ENCODE results near the gene OR2A42.

DNA sequence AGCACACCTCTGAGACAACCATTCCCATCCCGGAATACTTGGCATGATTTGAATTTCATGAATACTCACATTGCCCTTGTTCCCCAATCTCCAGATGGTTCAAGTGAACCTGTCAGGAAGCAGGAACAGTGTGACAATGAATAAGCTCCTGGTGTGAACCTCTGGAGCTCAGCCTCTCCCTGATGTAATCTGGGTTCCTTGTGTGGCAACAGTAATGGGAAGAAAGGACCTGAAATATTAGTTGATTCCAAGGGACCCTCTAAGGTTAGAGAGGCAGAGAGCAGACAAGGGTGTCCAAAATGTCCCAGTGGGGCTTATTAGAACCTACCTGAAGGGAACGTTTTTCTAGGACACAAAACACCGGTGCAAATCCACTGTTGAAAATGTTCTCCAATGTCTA is 16.7 kb upstream of the OR2A42 start:
- TF ChIP-seq, protein P1, sequence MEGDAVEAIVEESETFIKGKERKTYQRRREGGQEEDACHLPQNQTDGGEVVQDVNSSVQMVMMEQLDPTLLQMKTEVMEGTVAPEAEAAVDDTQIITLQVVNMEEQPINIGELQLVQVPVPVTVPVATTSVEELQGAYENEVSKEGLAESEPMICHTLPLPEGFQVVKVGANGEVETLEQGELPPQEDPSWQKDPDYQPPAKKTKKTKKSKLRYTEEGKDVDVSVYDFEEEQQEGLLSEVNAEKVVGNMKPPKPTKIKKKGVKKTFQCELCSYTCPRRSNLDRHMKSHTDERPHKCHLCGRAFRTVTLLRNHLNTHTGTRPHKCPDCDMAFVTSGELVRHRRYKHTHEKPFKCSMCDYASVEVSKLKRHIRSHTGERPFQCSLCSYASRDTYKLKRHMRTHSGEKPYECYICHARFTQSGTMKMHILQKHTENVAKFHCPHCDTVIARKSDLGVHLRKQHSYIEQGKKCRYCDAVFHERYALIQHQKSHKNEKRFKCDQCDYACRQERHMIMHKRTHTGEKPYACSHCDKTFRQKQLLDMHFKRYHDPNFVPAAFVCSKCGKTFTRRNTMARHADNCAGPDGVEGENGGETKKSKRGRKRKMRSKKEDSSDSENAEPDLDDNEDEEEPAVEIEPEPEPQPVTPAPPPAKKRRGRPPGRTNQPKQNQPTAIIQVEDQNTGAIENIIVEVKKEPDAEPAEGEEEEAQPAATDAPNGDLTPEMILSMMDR (conservative IDR thresholded peaks at IDR 0.05; ENCODE audit: low read length), result no peak
- TF ChIP-seq EZH2phosphoT487 (IDR thresholded peaks at IDR 0.05; ENCODE audit: borderline replicate concordance, low read depth, low read length), result no peak
